HG02642 (cell line): ENCODE measurements around the gene RUFY1.
A peak's percentile ranks its signal among the peaks of the same experiment; 100 is the strongest.
"Not testable (repeated sequence)": the region's sequence is repeated elsewhere in the genome, so short reads cannot be mapped to it uniquely, and the experiment has no call there.

Experiments
- ATAC-seq: cut with Tn5 transposase; IDR thresholded peaks from one replicate; pipeline ENCODE4 v1.9.1; 2021; ENCODE audit warnings: mild to moderate bottlenecking; ENCODE audit not compliant: unreplicated experiment, poor library complexity

Gene RUFY1, protein sequence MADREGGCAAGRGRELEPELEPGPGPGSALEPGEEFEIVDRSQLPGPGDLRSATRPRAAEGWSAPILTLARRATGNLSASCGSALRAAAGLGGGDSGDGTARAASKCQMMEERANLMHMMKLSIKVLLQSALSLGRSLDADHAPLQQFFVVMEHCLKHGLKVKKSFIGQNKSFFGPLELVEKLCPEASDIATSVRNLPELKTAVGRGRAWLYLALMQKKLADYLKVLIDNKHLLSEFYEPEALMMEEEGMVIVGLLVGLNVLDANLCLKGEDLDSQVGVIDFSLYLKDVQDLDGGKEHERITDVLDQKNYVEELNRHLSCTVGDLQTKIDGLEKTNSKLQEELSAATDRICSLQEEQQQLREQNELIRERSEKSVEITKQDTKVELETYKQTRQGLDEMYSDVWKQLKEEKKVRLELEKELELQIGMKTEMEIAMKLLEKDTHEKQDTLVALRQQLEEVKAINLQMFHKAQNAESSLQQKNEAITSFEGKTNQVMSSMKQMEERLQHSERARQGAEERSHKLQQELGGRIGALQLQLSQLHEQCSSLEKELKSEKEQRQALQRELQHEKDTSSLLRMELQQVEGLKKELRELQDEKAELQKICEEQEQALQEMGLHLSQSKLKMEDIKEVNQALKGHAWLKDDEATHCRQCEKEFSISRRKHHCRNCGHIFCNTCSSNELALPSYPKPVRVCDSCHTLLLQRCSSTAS

DNA sequence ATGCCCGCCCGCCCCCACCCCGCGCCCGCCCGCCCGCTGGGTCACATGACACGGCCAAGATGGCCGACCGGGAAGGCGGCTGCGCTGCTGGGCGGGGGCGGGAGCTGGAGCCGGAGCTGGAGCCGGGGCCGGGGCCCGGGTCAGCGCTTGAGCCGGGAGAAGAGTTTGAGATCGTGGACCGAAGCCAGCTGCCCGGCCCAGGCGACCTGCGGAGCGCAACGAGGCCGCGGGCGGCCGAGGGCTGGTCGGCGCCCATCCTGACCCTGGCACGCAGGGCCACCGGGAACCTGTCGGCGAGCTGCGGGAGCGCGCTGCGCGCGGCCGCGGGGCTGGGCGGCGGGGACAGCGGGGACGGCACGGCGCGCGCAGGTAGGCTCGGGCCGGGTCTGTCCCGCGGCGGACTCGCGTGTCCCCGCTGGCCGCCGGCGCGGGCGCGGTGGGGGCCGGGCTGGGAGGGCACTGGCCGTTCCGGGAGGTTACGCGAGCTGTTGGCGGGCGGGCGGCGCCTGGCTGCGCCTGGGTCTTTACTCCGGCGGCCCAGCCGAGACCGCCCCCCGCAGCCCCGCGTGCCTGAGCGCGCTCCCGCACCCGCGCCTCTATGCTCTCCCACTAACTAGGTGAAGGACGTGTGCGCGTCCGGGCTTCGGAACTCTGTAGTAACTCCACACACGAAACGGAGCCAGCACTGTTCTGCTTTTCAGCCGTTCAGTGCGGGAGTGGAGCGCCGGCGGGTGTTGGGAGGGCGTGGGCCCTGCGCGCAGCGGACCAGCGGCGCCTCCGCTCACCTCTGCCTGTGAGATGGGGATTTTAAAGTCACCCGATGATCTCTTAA, at the start of gene RUFY1:
Gene RUFY1 (plus strand): TSS at position 44 of the 832 bp plus-strand sequence. CDS start 16 bp downstream, at position 60.
- peak; percentile 83 for ATAC-seq

DNA sequence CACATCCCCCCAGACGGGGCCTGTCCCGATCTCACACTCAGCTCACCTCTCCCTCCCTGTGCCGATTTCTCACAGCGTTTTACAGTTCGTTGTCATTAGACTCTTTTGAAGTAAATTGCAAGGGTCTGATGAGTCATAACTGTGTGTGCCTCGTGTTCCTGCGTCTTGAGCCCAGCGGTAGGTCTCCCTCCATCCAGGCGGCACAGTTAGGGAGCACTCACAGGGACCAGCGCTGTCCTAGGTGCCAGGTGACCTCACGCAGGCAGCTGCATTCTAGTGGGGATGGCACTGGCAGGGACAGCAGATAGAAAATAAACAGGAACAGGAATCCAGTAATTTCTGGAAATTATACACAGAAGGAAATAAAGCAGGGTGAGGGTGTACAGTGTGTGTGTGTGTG, 48.4 kb upstream of the RUFY1 start:
- not testable (repeated sequence) for ATAC-seq

DNA sequence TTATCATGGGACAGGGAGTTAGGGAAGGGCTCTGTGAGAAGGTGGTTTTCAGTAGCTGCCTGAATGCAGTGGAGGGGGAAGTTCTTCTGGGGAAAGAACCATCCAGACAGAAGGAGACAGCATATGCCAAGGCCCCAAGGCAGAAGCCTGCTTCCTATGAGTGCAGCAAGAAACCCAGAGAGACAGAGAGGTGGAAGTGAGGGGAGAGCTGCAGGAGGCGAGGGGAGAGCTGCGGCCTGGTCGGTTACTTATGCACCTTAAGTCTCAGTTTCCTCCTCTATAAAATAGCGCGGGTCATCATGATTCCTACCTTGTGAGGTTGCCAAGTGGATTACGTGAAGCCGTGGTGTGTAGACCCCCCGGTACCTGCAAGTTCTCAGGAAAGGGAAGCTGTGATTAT, 47.9 kb upstream of the RUFY1 start:
- ATAC-seq: not testable (repeated sequence)

DNA sequence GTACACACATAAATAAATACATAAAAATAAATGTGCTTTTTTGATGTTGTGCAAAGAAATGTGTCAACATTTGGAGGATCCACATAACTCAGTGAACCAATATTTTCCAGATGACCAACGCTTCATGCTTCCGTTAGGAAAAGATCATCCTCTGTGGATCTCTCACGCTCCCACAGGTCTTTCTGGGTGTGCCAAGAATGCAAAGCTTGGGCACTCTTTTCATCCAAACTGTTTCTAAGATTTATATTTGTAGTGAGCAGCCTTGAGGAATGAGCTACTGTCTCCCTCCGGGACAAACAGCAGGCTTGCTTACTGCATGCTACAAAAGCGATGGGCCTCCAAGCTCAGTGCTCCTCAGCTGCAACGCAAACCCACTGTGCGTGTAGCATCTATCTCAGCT, 46.2 kb upstream of the RUFY1 start:
- no peak for ATAC-seq

DNA sequence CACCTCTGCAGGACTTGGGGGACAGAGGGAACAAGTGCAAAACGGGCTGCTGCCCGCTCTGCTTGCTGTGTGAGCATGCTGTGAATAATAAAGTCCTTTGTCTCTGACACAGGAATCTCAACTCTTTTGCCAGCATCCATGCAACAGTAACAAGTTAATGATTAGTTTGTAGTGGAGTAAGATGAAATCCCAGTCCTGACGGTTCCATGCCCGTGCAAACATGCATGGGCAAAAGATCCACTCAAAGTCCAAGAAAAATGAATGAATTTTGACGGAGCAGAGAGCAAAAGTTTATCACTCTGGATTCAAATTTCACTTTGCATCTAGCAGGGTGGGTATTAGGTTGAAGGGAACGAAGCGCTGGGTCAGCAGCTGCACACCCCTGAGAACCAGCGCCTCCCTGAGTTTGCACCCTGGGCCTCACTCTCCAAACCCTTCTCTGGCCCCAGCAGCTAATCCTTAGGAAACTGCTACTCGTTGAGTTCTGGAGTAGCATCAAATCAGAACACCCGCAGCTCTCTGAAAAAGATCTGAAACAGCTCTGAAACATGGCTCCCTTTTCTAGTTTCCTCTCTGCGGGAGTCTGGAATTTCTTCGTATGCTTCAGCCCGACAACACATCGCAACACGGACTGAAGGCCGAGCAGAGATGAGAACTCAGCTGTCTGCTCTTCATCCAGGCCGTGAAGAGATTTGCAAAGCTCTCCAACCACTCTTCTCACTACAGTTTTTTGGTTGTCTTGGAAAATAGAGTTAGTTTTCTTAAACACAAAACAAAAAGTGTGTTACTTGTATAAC, 45.6 kb upstream of the RUFY1 start:
- no peak for ATAC-seq

DNA sequence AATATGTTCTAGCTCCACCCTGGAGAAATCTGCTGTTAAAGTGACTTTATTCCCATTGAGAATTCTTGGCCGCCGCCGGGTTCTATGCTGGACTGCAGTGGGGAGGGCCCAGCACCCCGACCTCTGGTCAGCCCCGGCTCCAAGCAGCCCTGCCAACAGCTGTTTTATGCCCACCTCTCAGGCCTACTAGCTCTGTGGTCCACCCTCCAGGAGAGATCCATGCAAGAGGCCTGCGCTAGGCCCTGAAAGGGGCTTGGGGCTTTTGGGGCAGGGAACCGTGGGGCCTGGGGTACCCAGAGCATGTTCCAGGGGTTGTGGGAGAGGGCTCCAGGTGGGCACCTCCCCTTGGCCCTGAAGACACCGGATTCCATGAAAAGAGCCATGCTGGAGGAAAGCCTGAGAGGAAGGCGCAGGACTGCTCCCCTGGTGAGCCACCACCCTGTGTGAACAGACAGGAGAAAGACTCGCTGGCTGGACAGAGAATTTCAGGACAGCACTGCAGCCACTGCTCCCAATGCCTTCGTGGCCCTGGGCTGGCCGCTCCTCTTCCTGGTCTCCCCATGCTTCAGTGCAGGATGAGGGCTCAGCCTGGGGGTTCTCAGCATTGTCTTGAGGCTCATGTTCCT, 44.6 kb upstream of the RUFY1 start:
- ATAC-seq: no peak

DNA sequence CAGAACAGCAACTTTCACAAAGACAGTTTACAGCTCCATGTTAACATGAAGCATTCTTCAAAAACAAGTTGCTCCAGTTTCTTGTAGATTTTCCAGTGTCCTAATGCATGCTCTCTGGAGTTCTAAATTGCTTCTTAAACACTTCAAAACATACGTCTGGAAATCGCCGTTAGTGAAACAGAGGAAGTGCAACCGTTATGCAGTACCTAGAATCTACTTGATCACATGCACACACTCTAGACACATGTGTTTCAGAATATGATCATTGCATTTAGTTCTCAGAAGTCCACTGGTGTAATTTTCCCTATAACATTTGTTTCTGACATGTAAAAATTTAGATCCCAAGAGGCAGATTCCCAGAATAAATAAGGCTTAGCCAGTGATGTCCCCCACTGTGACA, 41.1 kb upstream of the RUFY1 start:
- ATAC-seq: no peak

DNA sequence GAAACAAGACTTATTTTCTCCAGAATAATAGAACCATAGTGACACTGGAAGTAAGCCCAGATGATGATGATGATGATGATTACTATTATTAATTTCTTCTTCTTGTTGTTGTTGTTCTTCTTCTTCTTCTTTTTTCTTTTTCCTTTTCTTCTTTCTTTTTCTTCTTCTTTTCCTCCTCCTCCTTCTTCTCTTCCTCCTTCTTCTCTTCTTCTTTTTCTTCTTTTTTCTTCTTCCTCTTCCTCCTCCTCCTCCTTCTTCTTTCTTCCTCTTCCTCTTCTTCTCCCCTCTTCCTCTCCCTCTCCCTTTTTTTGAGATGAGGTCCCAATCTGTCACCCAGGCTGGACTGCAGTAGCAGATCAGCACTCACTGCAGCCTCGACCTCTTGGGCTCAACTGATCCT, 40.5 kb upstream of the RUFY1 start:
- ATAC-seq: no peak

DNA sequence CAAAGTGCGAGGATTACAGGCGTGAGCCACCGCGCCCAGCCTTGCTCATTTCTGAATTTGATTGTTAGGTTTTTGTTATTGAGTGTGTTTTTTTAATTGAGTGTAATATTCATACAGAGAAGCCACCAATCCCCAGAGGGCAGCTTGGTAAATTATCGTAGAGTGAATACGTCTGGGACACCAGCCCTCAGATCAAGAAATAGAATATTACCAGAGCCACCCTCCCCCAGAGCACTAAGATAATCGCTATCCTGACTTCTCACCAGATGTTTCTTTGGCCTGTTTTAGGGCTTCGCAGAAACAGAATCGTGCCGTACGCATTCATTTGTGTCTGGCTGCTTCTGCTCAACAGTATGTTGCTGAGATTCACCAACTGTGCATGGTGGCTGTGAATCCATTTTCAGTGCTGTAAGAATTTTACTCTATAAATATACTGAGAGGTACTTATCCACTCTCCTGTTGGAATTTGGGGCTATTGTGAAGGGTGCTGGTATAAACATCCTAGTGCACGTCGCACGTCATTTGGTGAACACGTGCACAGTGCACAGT, 37.8 kb upstream of the RUFY1 start:
- ATAC-seq: no peak

DNA sequence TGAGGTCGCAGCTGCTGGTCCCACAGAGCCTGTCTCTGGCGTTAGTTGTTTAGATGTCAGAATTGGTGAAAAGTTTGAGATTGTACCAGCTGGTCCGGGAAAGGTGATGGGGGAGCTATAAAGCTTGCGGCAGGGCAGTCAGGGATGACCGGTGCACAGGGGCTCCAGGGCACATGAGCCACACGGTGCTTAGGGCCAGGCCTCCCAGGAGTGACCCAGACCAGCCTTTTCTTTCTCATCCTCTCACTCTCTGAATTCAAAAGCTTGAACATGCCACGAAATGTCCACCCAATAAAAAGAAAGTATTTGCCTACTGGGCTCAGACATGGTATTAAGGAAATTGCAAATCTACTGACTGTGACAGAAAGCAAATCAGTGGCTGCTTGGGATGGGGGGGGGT, 34.9 kb upstream of the RUFY1 start:
- ATAC-seq: not testable (repeated sequence)

DNA sequence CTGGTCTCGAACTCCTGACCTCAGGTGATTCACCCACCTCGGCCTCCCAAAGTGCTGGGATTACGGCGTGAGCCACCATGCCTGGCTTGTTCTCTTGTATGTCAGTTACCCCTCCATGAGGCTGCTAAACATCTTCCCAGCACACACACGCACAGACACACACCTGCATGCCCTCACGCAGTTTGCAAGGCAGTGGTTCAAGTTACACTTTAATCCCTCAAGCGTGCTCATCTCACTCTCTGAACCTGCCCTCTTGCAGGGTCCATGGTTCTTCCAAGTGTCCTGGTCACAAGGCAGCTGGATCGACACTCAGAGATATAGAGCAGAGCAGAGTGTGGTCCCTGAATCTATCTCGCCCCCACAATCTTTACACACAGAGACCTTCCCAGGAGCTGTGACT, 34.1 kb upstream of the RUFY1 start:
- no peak for ATAC-seq

DNA sequence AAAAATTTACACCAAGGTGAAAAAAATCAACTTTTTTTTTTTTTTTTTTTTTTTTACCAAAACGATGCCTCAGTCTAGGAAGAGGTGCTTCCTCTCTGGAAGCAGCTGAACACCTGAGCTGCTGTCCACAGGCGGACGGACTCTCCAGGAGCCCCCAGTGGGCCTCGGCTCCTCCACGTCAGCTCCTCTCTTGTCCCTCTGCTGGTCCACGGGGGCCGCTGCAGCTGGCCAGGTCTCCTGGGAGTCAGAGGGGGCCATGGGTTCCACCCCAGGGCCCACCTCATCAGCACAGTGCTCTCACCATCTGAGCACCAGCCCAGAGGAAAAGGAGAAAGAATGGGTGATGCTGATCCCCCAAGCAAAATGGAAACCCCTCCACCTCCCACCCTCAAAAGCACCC, 32.6 kb upstream of the RUFY1 start:
- not testable (repeated sequence) for ATAC-seq

DNA sequence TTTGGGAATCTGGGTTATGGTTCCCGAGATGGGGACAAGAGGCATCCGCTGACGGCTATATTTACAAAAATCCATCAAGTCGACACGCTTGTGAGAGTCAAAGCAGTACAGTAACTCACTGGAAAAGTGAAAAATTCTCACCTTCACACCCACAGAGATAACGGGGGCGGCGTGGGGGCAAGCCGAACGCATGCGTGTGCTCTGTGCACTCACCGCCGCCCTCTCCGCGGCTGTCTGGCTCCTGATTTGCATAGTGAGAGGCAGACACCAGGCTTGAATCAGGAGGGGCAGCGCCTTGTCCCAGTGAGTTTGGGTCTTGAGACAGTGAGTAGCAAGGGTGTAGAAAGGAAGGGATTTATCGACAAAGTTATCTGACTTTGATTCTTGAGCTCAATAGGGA, 32.0 kb upstream of the RUFY1 start:
- peak; percentile 50 for ATAC-seq

DNA sequence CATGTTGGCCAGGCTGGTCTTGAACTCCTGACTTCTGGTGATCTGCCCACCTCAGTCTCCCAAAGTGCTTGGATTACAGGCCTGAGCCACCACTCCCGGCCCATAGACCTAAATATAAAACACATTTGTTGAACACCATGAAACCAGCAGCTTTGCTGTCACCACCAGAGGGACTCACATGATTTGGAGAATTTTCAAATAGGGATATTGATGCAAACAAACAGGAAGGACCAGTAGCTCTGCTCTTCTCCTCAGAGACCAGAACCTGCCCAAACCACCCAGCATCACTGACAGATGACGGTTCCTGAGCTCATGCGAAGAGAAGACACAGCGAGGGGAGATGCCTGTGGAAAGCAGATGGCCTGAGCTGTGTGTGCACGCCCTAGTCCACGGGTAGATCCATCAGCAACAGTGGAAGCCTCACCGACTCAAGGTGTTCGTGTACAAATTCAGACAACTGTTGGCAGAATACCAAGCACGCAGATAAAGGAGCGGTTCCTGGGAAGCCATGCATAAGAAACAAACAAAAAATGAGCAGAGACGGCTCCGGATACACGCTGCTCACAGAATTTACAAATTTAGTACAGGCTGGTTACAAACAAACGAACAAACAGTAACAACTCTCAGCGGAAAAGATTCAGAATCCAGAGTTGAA, 30.8 kb upstream of the RUFY1 start:
- not testable (repeated sequence) for ATAC-seq

DNA sequence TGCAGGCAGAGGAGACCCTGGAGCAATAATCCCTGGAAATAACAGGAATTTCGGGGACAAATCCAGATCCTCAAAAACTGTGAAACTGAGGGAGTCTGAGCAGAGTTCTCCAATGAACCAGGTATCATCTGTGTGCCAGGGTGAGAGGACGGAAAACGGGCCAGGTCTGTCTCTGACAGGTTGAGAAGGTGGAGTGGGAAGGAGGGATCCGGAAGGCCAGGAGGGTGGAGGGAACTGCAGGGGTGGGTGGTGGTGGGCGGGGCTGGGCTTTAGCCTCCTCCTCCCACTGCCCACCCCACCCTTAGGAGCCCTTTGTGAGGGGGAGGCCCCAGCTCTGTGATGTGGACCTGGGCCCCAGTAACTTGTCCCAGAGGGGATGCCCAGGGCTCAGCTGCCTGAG, 28.2 kb upstream of the RUFY1 start:
- not testable (repeated sequence) for ATAC-seq

DNA sequence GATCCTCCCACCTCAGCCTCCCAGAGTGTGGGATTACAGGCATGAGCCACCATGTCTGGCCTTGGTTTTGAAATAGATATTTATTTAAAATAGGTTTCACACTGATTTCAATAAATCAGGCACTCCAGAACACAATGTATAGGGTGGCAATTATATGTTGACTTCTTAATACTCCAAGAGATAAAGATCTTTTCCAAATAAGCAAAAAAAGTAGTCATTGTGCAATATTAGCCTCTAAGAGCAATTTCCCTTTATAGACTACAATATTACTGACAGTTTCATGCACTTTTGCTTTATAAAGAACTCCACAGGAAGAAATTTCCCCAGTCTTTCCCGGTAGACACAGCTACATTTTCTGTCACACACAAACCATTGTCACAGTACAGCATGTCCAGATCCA, 23.4 kb upstream of the RUFY1 start:
- no peak for ATAC-seq

DNA sequence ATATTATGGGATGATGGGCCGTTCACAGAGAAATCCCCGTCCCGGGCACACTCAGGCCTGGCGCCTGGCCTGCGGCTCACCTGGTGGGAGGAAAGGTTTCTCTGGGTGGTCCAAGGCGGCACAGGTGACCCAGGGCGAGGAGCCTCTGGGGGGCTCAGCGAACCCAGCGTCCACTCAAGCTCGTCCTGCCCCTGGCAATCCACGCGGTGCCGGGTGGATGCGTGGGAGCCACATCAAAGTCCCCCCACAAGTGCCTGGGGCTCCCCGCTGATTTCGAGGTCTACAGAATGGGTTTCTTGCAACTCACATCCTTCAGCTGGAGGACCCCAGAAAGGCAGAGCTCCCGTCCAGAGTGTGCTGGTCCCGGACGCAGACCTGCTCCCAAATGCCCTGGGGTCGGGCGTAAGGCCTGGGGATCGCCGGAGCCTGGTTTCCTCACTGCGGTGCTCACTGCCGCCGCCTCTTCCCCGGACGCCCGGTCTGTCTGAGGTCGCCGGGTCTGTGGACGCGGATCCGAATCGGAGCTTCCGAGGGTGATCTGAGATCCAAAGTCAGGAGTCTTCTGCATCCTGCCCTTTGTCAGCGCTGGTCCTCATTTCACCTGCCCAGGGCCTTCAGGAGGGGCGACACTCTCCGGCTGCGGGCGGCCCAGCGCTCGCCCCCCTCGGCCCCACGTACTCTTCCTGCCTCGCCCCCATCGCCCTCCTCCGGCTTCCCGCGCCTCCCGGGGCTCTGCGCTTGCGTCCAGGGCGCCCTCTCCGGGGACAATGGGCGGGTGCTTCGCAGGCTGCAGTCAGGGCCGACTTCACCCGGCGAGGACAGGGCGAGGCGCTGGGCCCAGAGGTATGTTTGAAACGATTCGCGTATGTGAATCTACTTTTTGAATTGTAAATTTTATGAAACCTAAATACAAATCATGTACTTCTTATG, 20.0 kb upstream of the RUFY1 start:
- ATAC-seq: peak; percentile 73

DNA sequence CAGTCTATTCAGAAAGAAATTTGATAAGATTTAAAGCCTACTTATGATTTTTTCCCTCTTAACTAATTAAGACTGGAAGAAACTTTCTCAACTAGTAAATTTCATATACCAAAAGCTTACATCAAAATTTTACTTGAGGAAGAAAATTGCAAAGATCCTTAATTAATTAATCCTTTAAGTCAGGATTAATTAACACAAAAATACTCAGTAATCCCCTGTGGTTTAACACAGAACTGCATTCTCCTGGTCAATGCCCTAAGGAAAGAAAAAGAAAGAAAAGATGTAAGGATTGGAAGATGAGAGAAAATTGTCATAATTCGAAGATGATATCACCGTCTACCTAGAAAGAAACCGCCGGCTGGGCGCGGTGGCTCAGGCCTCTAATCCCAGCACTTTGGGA, 17.3 kb upstream of the RUFY1 start:
- ATAC-seq: no peak
